WTC11 (cell line): Measurements from ENCODE around the gene RNF126.

Experiments
- CTCF ChIP-seq: fragments of 200-600 bp; IDR thresholded peaks from 2 replicates; pipeline ENCODE4 v1.8.0; 2022; ENCODE audit warnings: antibody characterized with exemption
- FOXP1 ChIP-seq: sonication (generic); formaldehyde crosslinking; IDR thresholded peaks from 2 replicates; pipeline ENCODE4 v1.8.0; 2022; ENCODE audit warnings: missing genetic modification reagents, mild to moderate bottlenecking, moderate library complexity, borderline replicate concordance
- TEAD1 ChIP-seq: sonication (generic); formaldehyde crosslinking; IDR thresholded peaks from 2 replicates; pipeline ENCODE4 v1.8.0; 2022; ENCODE audit warnings: mild to moderate bottlenecking, missing genetic modification reagents
- ZNF512 ChIP-seq: sonication (generic); formaldehyde crosslinking; IDR thresholded peaks from 2 replicates; pipeline ENCODE4 v1.8.1; 2022; ENCODE audit warnings: missing genetic modification reagents, borderline replicate concordance
- TF ChIP-seq, protein P1 (sequence below): sonication (generic); formaldehyde crosslinking; IDR thresholded peaks from 2 replicates; pipeline ENCODE4 v1.8.1; 2022; ENCODE audit warnings: mild to moderate bottlenecking, moderate library complexity, missing genetic modification reagents
- TF ChIP-seq, protein P2 (sequence below): sonication (generic); formaldehyde crosslinking; IDR thresholded peaks from 2 replicates; pipeline ENCODE4 v1.8.1; 2023; ENCODE audit warnings: mild to moderate bottlenecking, missing genetic modification reagents, moderate library complexity

GRCh38 chr19:623974-624373, 39.0 kb downstream of the RNF126 start:
- TF ChIP-seq FOXP1 (CRISPR knock-in tag), result no peak
- no peak for TF ChIP-seq CTCF
- TF ChIP-seq, protein P1, sequence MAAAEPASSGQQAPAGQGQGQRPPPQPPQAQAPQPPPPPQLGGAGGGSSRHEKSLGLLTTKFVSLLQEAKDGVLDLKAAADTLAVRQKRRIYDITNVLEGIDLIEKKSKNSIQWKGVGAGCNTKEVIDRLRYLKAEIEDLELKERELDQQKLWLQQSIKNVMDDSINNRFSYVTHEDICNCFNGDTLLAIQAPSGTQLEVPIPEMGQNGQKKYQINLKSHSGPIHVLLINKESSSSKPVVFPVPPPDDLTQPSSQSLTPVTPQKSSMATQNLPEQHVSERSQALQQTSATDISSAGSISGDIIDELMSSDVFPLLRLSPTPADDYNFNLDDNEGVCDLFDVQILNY (CRISPR knock-in tag), result no peak
- TF ChIP-seq, protein P2, sequence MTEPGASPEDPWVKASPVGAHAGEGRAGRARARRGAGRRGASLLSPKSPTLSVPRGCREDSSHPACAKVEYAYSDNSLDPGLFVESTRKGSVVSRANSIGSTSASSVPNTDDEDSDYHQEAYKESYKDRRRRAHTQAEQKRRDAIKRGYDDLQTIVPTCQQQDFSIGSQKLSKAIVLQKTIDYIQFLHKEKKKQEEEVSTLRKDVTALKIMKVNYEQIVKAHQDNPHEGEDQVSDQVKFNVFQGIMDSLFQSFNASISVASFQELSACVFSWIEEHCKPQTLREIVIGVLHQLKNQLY (CRISPR knock-in tag), result no peak
- no peak for TF ChIP-seq ZNF512 (CRISPR knock-in tag)
- TF ChIP-seq TEAD1 (CRISPR knock-in tag), result no peak
